IMR-90 (cell line): ENCODE measurements around the gene MRPL20.

Experiments
- BHLHE40 ChIP-seq: fragments of 150-350 bp; IDR thresholded peaks from 2 replicates; pipeline ENCODE4 v1.6.1; 2016; ENCODE audit warnings: mild to moderate bottlenecking, low read depth, low read length
- CEBPB ChIP-seq: IDR thresholded peaks from 2 replicates; pipeline ENCODE4 v1.6.1; 2012; ENCODE audit warnings: low read depth, low read length, improper control_type of control experiment
- CHD1 ChIP-seq: IDR thresholded peaks from 2 replicates; pipeline ENCODE4 v1.6.1; 2012; ENCODE audit warnings: low read depth, low read length, improper control_type of control experiment
- FOS ChIP-seq: fragments of 150-350 bp; IDR thresholded peaks from 2 replicates; pipeline ENCODE4 v1.6.1; 2016; ENCODE audit warnings: low read depth, low read length
- MAFK ChIP-seq: IDR thresholded peaks from 2 replicates; pipeline ENCODE4 v1.6.1; 2012; ENCODE audit warnings: low read depth, low read length, improper control_type of control experiment
- MAZ ChIP-seq: IDR thresholded peaks from 2 replicates; pipeline ENCODE4 v1.6.1; 2012; ENCODE audit warnings: low read depth, mild to moderate bottlenecking, low read length, improper control_type of control experiment, moderate library complexity, borderline replicate concordance
- MXI1 ChIP-seq: IDR thresholded peaks from 2 replicates; pipeline ENCODE4 v1.6.1; 2012; ENCODE audit warnings: low read depth, mild to moderate bottlenecking, low read length, moderate library complexity, borderline replicate concordance
- NFE2L2 ChIP-seq: fragments of 150-350 bp; IDR thresholded peaks from 2 replicates; pipeline ENCODE4 v1.6.1; 2016; ENCODE audit warnings: low read depth, mild to moderate bottlenecking, low read length
- POLR2A ChIP-seq: IDR thresholded peaks from 2 replicates; pipeline ENCODE4 v1.6.1; 2012; ENCODE audit warnings: mild to moderate bottlenecking, low read depth, low read length
- RAD21 ChIP-seq: IDR thresholded peaks from 2 replicates; pipeline ENCODE4 v1.6.1; 2012; ENCODE audit warnings: low read length, improper control_type of control experiment
- RFX5 ChIP-seq: IDR thresholded peaks from 2 replicates; pipeline ENCODE4 v1.8.0; 2012; ENCODE audit warnings: low read depth, mild to moderate bottlenecking, low read length, moderate library complexity
- SMC3 ChIP-seq: fragments of 150-350 bp; IDR thresholded peaks from 2 replicates; pipeline ENCODE4 v1.6.1; 2016; ENCODE audit warnings: low read depth, mild to moderate bottlenecking, antibody characterized with exemption, low read length, moderate library complexity
- TF ChIP-seq, protein P1 (sequence below): conservative IDR thresholded peaks from 2 replicates; pipeline ENCODE4 v1.5.1; 2012; ENCODE audit warnings: mild to moderate bottlenecking, low read depth, low read length, improper control_type of control experiment
- TF ChIP-seq, protein P2 (sequence below): fragments of 150-350 bp; IDR thresholded peaks from 2 replicates; pipeline ENCODE4 v1.6.1; 2017; ENCODE audit warnings: mild to moderate bottlenecking, antibody characterized with exemption, low read length, low read depth

DNA sequence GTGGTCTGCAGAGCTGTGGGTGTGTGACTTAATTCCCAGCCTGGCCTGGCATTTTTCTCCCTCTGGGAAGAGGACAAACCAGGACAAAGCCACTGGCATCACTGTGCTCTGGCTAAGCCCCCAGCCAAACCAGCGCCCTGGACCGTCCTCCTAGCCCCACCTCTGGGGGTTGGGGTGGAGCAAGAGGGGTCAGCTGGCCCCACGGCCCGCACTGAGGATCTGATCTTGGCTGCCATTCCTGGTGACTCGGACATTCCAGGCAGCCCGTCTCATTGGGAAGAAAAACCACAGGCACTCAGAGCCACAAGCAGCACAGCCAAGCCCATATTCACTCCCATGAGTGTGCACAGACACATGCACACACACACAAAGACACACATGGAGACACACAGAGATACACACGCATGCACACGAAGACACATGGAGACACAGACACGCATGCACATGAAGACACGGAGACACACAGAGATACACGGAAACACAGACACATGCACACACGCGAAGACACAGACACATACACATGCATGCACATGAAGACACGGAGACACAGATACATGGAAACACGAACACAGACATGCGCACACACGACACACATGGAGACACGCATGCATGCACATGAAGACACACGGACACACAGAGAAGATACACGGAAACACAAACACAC, 46.5 kb downstream of the MRPL20 start:
- TF ChIP-seq MAZ, result peak; percentile 92
- TF ChIP-seq, protein P1, sequence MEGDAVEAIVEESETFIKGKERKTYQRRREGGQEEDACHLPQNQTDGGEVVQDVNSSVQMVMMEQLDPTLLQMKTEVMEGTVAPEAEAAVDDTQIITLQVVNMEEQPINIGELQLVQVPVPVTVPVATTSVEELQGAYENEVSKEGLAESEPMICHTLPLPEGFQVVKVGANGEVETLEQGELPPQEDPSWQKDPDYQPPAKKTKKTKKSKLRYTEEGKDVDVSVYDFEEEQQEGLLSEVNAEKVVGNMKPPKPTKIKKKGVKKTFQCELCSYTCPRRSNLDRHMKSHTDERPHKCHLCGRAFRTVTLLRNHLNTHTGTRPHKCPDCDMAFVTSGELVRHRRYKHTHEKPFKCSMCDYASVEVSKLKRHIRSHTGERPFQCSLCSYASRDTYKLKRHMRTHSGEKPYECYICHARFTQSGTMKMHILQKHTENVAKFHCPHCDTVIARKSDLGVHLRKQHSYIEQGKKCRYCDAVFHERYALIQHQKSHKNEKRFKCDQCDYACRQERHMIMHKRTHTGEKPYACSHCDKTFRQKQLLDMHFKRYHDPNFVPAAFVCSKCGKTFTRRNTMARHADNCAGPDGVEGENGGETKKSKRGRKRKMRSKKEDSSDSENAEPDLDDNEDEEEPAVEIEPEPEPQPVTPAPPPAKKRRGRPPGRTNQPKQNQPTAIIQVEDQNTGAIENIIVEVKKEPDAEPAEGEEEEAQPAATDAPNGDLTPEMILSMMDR, result no peak
- no peak for TF ChIP-seq MAFK
- no peak for TF ChIP-seq POLR2A
- TF ChIP-seq, protein P2, sequence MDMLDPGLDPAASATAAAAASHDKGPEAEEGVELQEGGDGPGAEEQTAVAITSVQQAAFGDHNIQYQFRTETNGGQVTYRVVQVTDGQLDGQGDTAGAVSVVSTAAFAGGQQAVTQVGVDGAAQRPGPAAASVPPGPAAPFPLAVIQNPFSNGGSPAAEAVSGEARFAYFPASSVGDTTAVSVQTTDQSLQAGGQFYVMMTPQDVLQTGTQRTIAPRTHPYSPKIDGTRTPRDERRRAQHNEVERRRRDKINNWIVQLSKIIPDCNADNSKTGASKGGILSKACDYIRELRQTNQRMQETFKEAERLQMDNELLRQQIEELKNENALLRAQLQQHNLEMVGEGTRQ, result peak; percentile 70
- peak; percentile 50 for TF ChIP-seq BHLHE40
- TF ChIP-seq MXI1, result no peak
- no peak for TF ChIP-seq CHD1
- TF ChIP-seq RAD21, result no peak
- peak; percentile 81 for TF ChIP-seq FOS
- peak; percentile 51; the same call in 1 of the 2 replicates for TF ChIP-seq CEBPB
- TF ChIP-seq RFX5, result no peak
- no peak for TF ChIP-seq SMC3
- TF ChIP-seq NFE2L2, result no peak
